ENCODE measurements around the gene NETO1. TPM values are rescaled to one million over a fixed set of nuclear protein-coding genes. Genes with fewer than 3 reads are reported as not detected.
A peak's percentile ranks its signal among the peaks of the same experiment; 100 is the strongest.

The NETO1 gene
- polyA plus RNA-seq, 1 experiment = 2.7 TPM

DNA sequence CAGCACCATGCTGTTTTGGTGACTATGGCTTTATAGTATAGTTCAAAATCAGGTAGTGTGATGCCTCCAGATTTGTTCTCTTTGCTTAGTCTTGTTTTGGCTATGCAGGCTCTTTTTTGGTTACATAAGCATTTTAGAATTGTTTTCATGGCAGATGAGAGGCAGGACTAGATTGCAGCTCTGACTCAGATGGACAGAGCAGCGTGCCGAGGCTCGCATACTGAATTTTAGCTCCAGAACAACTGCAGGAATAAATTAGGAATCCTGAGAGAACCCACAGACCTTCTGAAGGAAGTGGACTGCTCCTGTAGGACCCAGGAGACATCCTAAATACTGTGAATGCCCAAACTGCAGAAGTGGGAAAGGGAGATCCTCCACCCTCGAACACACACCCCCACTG, 141.6 kb downstream of the NETO1 start:
- ChIA-PET CTCF (no interaction called here), POLR2A (no interaction called here)
- Histone ChIP-seq H3K4me3 (ENCODE audit: low read depth, low read length) (no peak overlapping the region), H3K27me3 (ENCODE audit: control insufficient read depth, insufficient read depth, low read length) (no peaks in the 10 kb centered on the region), H3K36me3 (ENCODE audit: control insufficient read depth, insufficient read depth, low read length) (no peaks in the 10 kb centered on the region)
- no peak for TF ChIP-seq CTCF (IDR thresholded peaks at IDR 0.05; ENCODE audit: insufficient read depth, low read depth, low read length)
- DNase-seq (ENCODE audit: low read depth) = no peak

DNA sequence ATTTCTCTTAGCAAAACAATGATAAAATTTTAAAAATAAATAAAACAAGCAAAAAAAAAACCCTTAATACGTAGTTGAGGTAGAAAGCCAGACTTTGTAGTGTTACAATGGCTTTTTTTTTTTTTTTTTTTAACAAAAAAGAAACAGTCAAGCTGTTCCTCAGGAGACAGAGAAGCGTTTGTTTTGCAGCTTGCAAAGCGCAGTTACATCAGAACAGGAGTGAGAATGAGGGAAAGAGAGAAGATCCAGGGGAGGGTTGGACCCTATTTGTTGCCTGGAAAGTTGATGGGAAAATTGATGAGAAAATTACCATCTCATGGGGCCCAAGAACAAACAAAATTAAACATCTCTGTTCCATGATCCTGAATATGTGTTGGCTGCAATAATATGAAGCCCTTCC, 146.5 kb downstream of the NETO1 start:
- no peak for TF ChIP-seq CTCF (IDR thresholded peaks at IDR 0.05; ENCODE audit: insufficient read depth, low read depth, low read length)
- no peak overlapping the region for H3K4me3 ChIP-seq (ENCODE audit: low read depth, low read length)
- H3K27me3 ChIP-seq (ENCODE audit: control insufficient read depth, insufficient read depth, low read length) = no peaks in the 10 kb centered on the region
- POLR2A ChIA-PET = no interaction called here
- no peak for DNase-seq (ENCODE audit: low read depth)
- CTCF ChIA-PET = no interaction called here
- no peaks in the 10 kb centered on the region for H3K36me3 ChIP-seq (ENCODE audit: control insufficient read depth, insufficient read depth, low read length)

DNA sequence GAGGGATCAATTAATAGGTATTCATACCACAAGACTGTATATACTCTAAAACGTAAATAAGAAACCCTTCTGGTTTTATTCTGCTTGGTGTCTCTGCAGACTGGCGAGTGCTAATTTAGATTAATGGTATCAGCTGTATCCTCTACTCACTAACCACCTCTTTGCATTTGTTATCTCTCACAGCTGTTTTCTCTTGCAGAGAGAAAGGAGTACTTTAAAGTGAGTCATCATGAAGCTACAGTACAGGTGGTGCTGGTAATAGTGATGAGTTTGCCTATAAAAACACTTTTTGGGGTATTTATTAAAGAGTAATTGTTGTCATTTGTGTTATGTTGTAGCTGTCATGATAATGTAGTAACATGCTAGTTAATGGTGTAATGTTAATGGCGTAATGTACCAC, 147.7 kb downstream of the NETO1 start:
- Histone ChIP-seq H3K27me3 (ENCODE audit: control insufficient read depth, insufficient read depth, low read length) (no peaks in the 10 kb centered on the region), H3K4me3 (ENCODE audit: low read depth, low read length) (no peak overlapping the region), H3K36me3 (ENCODE audit: control insufficient read depth, insufficient read depth, low read length) (no peaks in the 10 kb centered on the region)
- ChIA-PET CTCF (interaction anchor here (0.6 to 1.7 kb wide), 2 partner anchors 14 to 257 kb away, joined by 3 read pairs; no protein-coding TSS in a partner anchor), POLR2A (interaction anchor here (0.6 kb wide), 1 partner anchor 176 kb away, joined by 4 read pairs; no protein-coding TSS in a partner anchor)
- no peak for TF ChIP-seq CTCF (IDR thresholded peaks at IDR 0.05; ENCODE audit: insufficient read depth, low read depth, low read length)
- no peak for DNase-seq (ENCODE audit: low read depth)

DNA sequence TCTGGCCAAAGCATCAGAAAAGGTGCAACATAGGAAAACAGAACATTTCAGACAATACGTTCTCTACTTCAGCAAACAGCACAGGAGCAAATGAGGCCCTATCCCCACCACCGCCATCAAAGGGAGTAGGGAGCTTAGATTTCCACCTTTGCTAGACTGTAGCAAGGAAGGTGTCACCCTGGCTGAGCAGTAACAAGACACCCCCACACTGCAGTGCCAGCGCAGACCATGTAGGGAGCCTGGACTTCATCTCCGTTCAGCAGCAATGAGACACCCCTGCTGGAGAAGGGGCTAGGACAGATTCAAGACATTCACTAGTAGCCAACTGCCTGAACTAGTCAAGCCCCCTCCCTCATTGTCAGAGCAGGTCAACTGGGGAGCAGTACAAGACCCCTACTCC, 163.6 kb downstream of the NETO1 start:
- no peak overlapping the region for H3K4me3 ChIP-seq (ENCODE audit: low read depth, low read length)
- POLR2A ChIA-PET = no interaction called here
- no peak for TF ChIP-seq CTCF (IDR thresholded peaks at IDR 0.05; ENCODE audit: insufficient read depth, low read depth, low read length)
- no peaks in the 10 kb centered on the region for H3K27me3 ChIP-seq (ENCODE audit: control insufficient read depth, insufficient read depth, low read length)
- no peak for DNase-seq (ENCODE audit: low read depth)
- CTCF ChIA-PET = no interaction called here
- H3K36me3 ChIP-seq (ENCODE audit: control insufficient read depth, insufficient read depth, low read length) = no peaks in the 10 kb centered on the region

GRCh38 chr18:72700961-72701710, 166.7 kb downstream of the NETO1 start:
- Histone ChIP-seq H3K27me3 (ENCODE audit: control insufficient read depth, insufficient read depth, low read length) (no peaks in the 10 kb centered on the region), H3K36me3 (ENCODE audit: control insufficient read depth, insufficient read depth, low read length) (no peaks in the 10 kb centered on the region), H3K4me3 (ENCODE audit: low read depth, low read length) (no peak overlapping the region)
- ChIA-PET CTCF (interaction anchor here (0.7 to 1.1 kb wide), 2 partner anchors 9 to 1418 kb away, joined by 3 read pairs; no protein-coding TSS in a partner anchor), POLR2A (no interaction called here)
- DNase-seq (ENCODE audit: low read depth) = no peak
- peak; percentile 33 for TF ChIP-seq CTCF (IDR thresholded peaks at IDR 0.05; ENCODE audit: insufficient read depth, low read depth, low read length)

All from BJ (cell line).